CD1c-positive myeloid dendritic cell (primary cell): ENCODE data around the gene IGSF8.

Source experiments
- DNase-seq: peaks from one replicate; pipeline ENCODE4 v3.0.0-alpha.2; 2016; ENCODE audit errors: extremely low spot score

The IGSF8 gene

DNA sequence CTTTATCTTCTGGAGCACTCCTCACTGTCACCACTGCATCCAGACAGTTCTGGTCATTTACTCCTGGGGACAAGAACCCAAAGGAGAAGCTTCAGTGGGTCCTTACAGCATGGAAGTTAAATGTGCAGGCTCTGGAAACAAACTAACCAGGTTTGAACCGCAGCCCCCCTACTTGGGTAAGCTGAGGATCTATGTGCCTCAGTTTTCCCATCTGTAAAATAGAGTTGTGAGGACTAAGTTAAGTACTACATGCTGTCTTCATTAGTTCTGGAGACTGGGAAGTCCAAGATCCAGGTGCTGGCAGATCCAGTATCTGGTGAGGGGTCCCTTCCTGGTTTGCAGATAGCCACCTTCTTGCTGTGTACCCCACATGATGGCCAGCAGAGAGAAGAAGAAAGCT lies 9.1 kb upstream of the IGSF8 start:
- no peak for DNase-seq

DNA sequence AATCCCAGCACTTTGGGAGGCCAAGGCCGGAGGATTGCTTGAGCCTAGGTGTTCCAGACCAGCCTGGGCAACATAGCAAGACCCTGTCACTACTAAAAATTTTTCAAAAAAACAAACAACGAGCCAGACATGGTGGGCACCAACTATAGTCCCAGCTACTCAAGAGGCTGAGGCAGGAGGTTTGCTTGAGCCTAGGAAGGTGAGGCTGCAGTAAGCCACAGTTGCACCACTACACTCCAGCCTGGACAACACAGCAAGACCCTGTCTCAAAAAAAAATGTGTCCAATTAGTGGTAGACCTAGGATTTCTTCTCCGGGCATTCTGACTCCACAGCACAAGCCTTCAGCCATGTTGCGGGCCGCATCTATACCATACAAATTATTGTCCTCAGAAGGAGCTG lies 6.7 kb upstream of the IGSF8 start:
- DNase-seq, result no peak

DNA sequence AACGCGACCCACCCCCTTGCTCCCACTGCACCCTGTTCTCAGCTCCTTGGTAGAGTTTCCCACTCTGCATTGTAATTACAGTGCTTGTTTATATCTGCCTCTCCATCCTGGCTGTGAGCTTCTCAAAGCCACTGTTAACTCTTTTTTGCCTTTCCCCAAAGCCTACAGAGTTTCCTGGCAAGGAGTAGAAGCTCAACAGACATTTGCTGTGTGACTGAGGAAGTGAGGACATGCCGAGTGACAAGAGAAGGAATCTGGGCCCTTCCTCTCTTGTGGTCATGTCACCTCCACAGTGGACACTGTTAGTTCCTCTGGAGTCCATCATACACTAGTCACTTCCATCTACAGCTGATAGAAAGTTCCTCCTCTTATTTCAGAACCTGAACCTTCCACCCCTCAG lies 6.1 kb upstream of the IGSF8 start:
- DNase-seq, result peak; percentile 84

DNA sequence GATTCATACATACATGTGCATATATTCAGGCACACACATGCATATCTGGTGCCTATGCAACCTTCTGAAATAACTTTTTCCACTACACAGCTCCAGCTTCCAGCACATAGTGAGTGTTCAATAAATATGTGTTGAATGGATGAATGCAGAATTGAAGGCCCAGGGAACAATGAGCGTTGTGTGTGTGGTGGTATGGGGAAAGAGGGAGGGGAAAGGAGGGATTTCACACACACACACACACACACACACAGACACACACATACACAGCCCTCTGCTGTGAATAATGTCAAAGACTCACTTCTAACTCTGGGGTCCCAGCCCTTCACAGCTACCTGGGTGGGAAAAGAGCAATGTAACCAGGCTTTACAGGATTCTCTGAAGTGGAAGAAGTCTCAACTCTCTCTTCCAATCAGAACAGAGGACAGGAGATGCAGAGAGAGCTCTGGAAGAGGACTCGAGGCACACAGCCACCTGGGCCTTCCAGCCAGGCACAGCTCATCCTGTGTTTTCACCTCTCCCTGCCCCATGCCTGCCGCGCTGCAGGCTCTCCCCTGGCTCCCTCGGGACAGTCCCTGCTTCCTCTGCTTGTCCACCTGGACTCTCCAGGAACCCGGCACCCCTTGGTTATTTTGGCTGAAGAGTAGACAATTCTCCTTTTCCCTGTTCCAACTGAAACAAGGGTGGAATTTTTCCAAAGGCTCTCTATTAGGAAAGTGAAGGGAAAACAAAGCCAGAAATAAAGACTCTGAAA lies 5.4 kb upstream of the IGSF8 start:
- no peak for DNase-seq

- no peak for DNase-seq
These were observed 3.5 kb upstream of the IGSF8 start for GRCh38 chr1:160101717-160102522.

- DNase-seq, result peak; percentile 87
These were observed 2.8 kb upstream of the IGSF8 start for GRCh38 chr1:160101037-160101716.

DNA sequence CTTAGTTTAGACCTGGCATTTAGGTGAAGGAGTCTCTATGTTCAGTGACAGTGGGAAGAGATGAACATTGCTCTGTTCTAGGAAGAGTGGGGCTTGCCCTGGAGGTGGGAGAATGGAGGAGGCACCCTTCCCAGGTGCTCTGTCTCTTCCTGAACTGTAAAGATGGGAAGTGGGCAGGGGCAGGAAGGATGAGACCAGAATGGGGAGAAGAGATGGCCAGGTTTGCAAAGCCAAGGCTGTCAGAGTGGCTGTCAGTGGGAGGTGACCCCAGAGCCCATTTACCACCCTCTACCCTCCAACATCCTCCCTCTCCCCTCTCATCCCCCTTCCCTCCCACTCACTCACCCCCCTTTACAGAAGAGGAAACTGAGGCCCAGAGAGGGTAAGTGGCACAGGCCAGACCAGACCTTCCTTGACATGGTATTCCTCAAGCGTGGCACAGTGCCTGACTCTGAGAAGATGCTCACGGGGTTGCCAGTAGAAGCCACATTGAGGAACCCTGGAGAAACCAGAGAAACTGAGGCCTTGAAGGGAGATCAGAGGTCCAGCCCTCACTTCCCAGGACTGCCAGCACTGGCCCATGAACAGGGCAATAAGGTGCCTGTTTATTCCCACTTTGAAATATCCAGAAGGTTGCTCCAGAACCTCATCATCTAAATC lies 1.4 kb upstream of the IGSF8 start:
- no peak for DNase-seq

DNA sequence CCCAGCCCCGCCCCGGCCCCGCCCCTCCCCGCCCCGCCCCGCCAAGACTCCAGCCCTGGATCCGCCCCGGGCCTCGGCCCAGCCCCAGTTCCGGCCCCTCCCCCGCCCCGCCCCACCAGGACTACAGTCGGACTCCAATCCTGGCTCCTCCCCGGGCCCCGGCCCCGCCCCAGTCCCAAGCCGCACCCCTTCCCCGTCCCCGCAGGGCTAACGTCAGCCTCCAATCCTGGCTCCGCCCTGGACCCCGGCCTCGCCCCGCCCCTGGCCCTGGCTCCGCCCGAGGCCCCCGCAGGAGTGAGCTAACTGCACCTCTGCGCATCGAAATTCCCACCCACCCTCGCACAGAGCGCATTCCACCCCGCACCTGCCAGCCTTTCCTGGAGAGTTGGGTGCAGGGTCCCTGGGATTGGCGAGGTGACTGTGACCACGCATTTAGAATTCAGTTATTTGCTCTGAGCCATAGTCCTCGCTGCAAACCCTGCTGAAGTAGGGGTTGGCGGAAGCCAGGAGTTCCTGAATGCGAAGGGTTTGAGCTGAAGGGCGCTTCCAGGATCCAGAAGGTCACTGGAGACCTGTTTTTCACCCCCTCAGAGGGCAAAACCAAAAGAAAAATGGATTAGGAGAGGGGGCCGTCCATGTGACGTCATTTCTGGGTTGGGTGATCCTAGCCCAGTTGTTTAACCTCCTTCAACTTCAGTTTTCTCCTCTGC lies 588 bp upstream of the IGSF8 start:
- DNase-seq, result peak; percentile 96

GRCh38 chr1:160097151-160097910 lies 1.1 kb downstream of the IGSF8 start:
- DNase-seq, result peak; percentile 70

- peak; percentile 29 for DNase-seq
These were observed 1.9 kb downstream of the IGSF8 start for GRCh38 chr1:160096274-160097116.

DNA sequence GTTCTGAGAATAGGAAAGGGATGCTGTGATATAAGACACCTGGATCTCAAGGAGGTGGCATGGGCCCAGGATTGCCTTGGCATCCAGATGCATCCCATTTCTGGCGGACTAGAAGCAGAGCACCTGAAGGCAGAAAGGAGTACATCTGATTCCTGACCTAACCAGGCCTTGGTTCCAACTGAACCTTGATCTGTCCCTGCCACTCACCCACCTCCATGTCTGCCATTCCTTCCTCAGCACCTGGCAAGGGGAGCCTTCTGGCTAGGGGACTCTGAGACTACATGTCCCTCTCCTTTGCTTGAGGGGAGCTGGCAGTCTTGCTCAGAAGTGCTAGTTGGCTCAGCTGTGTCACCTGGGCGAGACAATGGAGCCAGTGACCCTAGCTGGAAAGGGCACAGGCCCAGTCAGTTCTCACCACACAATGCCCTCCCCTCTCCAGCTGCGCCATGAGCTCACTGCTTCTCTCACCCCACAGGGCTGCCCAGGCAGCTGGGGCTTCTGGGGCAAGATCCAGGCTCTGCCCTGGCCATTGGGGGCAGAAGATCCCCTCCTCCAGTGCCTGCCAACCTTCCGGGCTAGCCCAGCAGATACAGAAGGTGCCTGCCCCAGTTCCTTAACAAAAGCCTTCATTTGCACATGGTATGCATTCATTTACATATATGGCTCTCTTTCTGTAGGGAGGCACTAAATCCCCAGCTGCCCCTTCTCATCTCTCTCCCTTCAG lies 2.9 kb downstream of the IGSF8 start:
- no peak for DNase-seq

GRCh38 chr1:160094806-160095205 lies 3.6 kb downstream of the IGSF8 start:
- no peak for DNase-seq

DNA sequence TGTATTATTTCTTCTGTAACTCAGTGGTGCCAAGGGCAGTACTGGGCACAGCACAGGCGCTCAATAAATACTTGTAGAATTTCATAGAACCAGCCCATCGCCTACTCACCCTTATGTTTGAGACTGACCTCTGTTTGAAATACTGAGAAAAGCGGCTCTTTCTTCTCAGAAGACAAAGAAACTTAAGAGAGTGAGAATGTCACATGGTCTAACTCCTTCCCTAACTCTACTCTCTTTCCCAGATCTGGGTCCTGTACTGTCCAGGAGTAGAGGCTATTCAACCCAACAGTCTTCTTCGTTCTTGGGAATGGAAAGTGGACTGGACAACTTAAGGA lies 4.2 kb downstream of the IGSF8 start:
- DNase-seq, result no peak

GRCh38 chr1:160093624-160094290 lies 4.7 kb downstream of the IGSF8 start:
- DNase-seq, result no peak

DNA sequence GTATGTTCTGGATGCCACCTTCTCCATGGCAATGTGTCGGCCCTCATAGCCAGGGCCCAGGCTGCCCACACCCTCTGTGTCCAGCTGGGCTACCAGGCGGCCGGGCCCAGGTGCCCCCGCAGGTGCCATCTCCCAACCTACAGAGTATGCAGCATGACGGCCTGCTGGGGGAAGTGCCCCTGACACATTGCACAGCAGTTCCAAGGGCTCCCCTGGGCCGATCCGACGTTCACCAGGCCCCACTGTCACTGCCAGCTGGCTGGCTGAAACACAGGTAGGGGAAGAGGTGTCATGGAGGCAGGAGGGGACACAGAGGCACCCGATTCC lies 5.4 kb downstream of the IGSF8 start:
- DNase-seq, result no peak

GRCh38 chr1:160092366-160093068 lies 5.9 kb downstream of the IGSF8 start:
- no peak for DNase-seq

GRCh38 chr1:160091666-160092223 lies 6.7 kb downstream of the IGSF8 start:
- DNase-seq, result no peak

- no peak for DNase-seq
These were observed 7.7 kb downstream of the IGSF8 start for GRCh38 chr1:160090760-160091159.
